IPS-20b (cell line): Measurements from ENCODE around the gene CXCL6.

Experiments used
- H3K27ac ChIP-seq: one replicate; pipeline ENCODE4 v1.5.1; 2013; ENCODE audit warnings: low read length
- H3K27me3 ChIP-seq: 2 replicates; pipeline ENCODE4 v1.6.1; 2013; ENCODE audit warnings: mild to moderate bottlenecking, low read length, inconsistent platforms; ENCODE audit not compliant: insufficient read depth
- H3K36me3 ChIP-seq: 2 replicates; pipeline ENCODE4 v1.6.1; 2013; ENCODE audit warnings: low read depth, mild to moderate bottlenecking, inconsistent platforms, low read length, moderate library complexity; ENCODE audit not compliant: insufficient read depth
- H3K4me1 ChIP-seq: 2 replicates; pipeline ENCODE4 v1.6.1; 2013; ENCODE audit warnings: mild to moderate bottlenecking, control low read depth, inconsistent platforms, low read length, moderate library complexity; ENCODE audit not compliant: insufficient read depth
- H3K4me3 ChIP-seq: 2 replicates; pipeline ENCODE4 v1.5.1; 2013; ENCODE audit warnings: mild to moderate bottlenecking, low read length, inconsistent platforms
- H3K9ac ChIP-seq: 2 replicates; pipeline ENCODE4 v1.6.1; 2013; ENCODE audit warnings: low read depth, mild to moderate bottlenecking, inconsistent platforms, low read length, moderate library complexity
- H3K9me3 ChIP-seq: 2 replicates; pipeline ENCODE4 v1.6.1; 2013; ENCODE audit warnings: mild to moderate bottlenecking, low read depth, low read length, inconsistent platforms; ENCODE audit not compliant: insufficient read depth

Gene CXCL6

GRCh38 chr4:73844345-73844744, 7.9 kb downstream of the CXCL6 start:
- Histone ChIP-seq H3K4me1 (no peaks in the 10 kb centered on the region), H3K9ac (no peak overlapping the region), H3K27ac (no peak overlapping the region), H3K4me3 (no peak overlapping the region), H3K27me3 (no peaks in the 10 kb centered on the region), H3K36me3 (no peaks in the 10 kb centered on the region), H3K9me3 (no peaks in the 10 kb centered on the region)

- H3K9ac ChIP-seq, result no peak overlapping the region
- no peaks in the 10 kb centered on the region for H3K36me3 ChIP-seq
- no peaks in the 10 kb centered on the region for H3K9me3 ChIP-seq
- H3K4me3 ChIP-seq, result no peak overlapping the region
- H3K27me3 ChIP-seq, result no peaks in the 10 kb centered on the region
- H3K27ac ChIP-seq, result no peak overlapping the region
- no peaks in the 10 kb centered on the region; the same call in 1 of the 2 replicates for H3K4me1 ChIP-seq
These were observed 8.3 kb downstream of the CXCL6 start for GRCh38 chr4:73844806-73845205.

GRCh38 chr4:73847526-73848182, 11.2 kb downstream of the CXCL6 start:
- no peak overlapping the region for H3K4me3 ChIP-seq
- no peaks in the 10 kb centered on the region for H3K9me3 ChIP-seq
- no peaks in the 10 kb centered on the region for H3K36me3 ChIP-seq
- no peak overlapping the region for H3K27ac ChIP-seq
- H3K4me1 ChIP-seq, result no peaks in the 10 kb centered on the region; the same call in 1 of the 2 replicates
- no peaks in the 10 kb centered on the region for H3K27me3 ChIP-seq
- no peak overlapping the region for H3K9ac ChIP-seq

- H3K36me3 ChIP-seq, result no peaks in the 10 kb centered on the region
- no peak overlapping the region for H3K4me3 ChIP-seq
- H3K9me3 ChIP-seq, result no peaks in the 10 kb centered on the region
- H3K9ac ChIP-seq, result no peak overlapping the region
- no peaks in the 10 kb centered on the region; the same call in 1 of the 2 replicates for H3K27me3 ChIP-seq
- H3K4me1 ChIP-seq, result no peaks in the 10 kb centered on the region; the same call in 1 of the 2 replicates
- no peak overlapping the region for H3K27ac ChIP-seq
These were observed 11.8 kb downstream of the CXCL6 start for GRCh38 chr4:73848183-73848777.

DNA sequence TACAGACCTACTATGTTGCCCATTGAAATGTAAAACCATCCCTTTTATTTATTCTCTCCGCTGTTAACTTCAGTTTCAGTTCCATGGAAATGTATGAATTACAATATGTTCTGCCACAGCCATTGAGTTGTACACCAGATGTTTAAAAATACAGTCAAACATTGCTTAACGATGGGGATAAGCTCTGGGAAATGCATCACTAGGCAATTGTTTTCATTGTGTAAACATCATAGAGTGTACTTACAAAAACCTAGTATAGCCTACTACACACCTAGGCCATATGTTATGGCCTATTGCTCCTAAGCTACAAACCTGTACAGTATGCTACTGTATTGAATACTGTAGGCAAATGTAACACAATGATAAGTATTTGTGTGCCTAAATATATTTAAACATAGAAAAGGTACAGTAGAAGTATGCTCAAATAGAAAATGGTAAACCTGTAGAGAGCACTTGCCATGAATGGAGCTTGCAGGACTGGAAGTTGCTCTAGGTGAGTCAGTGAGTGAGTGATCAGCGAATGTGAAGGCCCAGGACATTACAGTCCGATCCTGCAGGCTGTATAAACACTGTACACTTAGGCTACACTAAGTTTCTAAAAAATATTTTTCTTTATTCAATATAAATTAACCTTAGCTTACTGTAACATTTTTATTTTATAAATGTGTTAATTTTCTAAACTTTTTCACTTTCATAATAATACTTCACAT, 13.9 kb downstream of the CXCL6 start:
- H3K36me3 ChIP-seq, result no peaks in the 10 kb centered on the region
- H3K4me1 ChIP-seq, result no peaks in the 10 kb centered on the region; the same call in 1 of the 2 replicates

DNA sequence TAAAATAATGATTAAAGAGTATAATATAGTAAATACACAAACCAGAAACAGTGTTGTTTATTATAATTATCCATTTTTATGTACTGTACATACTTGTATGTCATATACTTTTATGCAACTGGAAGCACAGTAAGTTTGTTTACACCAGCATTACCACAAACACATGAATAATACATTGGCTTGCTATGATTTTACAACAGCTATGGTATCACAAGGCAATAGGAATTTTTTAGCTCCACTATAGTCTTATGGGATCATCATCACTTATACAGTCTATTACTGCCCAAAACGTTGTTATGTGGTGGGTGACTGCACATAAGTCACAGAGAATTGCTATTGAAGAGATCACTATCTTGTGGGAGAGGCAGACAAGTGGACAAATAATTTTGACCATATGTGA, 14.8 kb downstream of the CXCL6 start:
- H3K27ac ChIP-seq, result no peak overlapping the region
- no peak overlapping the region for H3K4me3 ChIP-seq
- H3K9me3 ChIP-seq, result no peaks in the 10 kb centered on the region
- no peaks in the 10 kb centered on the region; the same call in 1 of the 2 replicates for H3K4me1 ChIP-seq
- H3K36me3 ChIP-seq, result no peaks in the 10 kb centered on the region
- no peak overlapping the region for H3K9ac ChIP-seq
- H3K27me3 ChIP-seq, result no peaks in the 10 kb centered on the region; the same call in 1 of the 2 replicates

More for the DNA sequence above, 13.9 kb downstream of the CXCL6 start:
- Histone ChIP-seq H3K4me3 (no peak overlapping the region), H3K9ac (no peak overlapping the region), H3K9me3 (no peaks in the 10 kb centered on the region), H3K27me3 (no peaks in the 10 kb centered on the region; the same call in 1 of the 2 replicates), H3K27ac (no peak overlapping the region)

GRCh38 chr4:73852771-73853170, 16.3 kb downstream of the CXCL6 start:
- H3K27ac ChIP-seq, result no peak overlapping the region
- H3K4me1 ChIP-seq, result no peaks in the 10 kb centered on the region; the same call in 1 of the 2 replicates
- H3K4me3 ChIP-seq, result no peak overlapping the region
- no peaks in the 10 kb centered on the region for H3K9me3 ChIP-seq
- H3K36me3 ChIP-seq, result no peaks in the 10 kb centered on the region
- H3K9ac ChIP-seq, result no peak overlapping the region
- no peaks in the 10 kb centered on the region; the same call in 1 of the 2 replicates for H3K27me3 ChIP-seq

DNA sequence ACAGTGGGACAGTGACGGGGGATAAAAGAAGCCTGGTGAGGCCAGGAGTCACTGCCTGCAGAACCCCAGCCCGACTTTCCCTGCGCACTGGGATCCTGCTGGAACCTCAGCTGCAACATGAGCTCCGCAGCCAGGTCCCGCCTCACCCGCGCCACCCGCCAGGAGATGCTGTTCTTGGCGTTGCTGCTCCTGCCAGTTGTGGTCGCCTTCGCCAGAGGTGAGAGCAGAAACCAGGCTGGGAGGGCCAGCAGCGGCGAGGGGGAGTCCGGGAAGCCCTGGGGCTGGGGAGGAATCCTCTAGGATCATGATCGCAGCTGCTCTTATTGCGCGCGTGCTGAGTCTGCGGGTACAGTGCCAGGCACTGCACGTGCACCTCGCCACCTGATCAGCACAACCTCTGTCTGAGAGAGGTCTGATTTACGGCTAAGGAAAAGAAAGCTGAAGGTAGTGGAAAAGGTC, 16.8 kb downstream of the CXCL6 start, which contains the start of gene PF4V1:
Gene PF4V1 (plus strand): TSS at position 51 of the 459 bp plus-strand sequence. CDS start 67 bp downstream, at position 118.
- no peaks in the 10 kb centered on the region; the same call in 1 of the 2 replicates for H3K4me1 ChIP-seq
- H3K9me3 ChIP-seq, result no peaks in the 10 kb centered on the region
- H3K27me3 ChIP-seq, result no peaks in the 10 kb centered on the region; the same call in 1 of the 2 replicates
- H3K9ac ChIP-seq, result no peak within 1 kb of the TSS
- no peak within 1 kb of the TSS for H3K4me3 ChIP-seq
- no peaks in the 10 kb centered on the region for H3K36me3 ChIP-seq
- no peak within 1 kb of the TSS for H3K27ac ChIP-seq

DNA sequence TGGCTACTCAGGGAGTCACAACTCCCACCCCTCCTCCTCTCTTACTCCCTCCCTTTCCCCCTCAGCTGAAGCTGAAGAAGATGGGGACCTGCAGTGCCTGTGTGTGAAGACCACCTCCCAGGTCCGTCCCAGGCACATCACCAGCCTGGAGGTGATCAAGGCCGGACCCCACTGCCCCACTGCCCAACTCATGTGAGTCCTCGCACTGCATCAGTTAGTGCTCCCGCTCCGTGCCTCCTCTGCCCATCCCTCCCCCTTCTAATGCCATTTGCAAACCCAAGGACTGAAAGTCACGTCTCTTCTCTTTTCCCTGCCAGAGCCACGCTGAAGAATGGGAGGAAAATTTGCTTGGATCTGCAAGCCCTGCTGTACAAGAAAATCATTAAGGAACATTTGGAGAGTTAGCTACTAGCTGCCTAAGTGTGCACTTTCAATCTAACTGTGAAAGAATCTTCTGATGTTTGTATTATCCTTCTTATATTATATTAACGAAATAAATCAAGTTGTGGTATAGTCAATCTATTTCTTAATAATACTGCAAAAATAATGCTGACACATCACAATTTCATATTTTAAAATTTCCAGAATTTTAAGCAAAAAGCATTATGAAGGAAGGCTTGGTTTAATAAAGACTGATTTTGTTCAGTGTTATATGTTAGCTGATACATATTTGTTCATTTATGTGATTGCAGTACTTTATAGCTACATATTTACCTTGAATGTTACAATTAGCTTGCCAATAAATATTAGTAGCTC, 17.4 kb downstream of the CXCL6 start:
- Histone ChIP-seq H3K36me3 (no peaks in the 10 kb centered on the region), H3K9ac (no peak overlapping the region), H3K9me3 (no peaks in the 10 kb centered on the region), H3K4me1 (no peaks in the 10 kb centered on the region; the same call in 1 of the 2 replicates), H3K27me3 (no peaks in the 10 kb centered on the region; the same call in 1 of the 2 replicates), H3K27ac (no peak overlapping the region), H3K4me3 (no peak overlapping the region)

DNA sequence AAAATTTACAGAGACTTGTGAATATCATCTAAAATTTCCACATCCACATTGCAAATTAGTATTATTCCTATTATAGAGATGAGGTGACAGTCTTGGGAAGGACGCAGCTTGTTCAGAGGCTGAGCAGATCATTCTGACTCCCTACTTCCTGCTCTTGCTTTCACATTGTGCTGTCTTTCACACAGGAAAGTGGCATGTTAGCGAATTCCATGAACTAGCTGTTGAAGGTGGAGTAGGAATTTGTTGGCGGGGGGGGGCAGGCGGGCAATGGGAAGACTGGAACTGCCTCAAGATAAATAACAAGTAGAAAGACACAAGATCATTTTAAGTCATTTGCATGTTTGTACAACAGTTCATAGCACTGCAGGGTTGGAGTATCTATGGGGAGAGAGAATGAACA, 18.9 kb downstream of the CXCL6 start:
- H3K27ac ChIP-seq, result no peak overlapping the region
- no peaks in the 10 kb centered on the region for H3K36me3 ChIP-seq
- no peaks in the 10 kb centered on the region for H3K9me3 ChIP-seq
- no peaks in the 10 kb centered on the region; the same call in 1 of the 2 replicates for H3K27me3 ChIP-seq
- no peaks in the 10 kb centered on the region; the same call in 1 of the 2 replicates for H3K4me1 ChIP-seq
- H3K4me3 ChIP-seq, result no peak overlapping the region
- H3K9ac ChIP-seq, result no peak overlapping the region

DNA sequence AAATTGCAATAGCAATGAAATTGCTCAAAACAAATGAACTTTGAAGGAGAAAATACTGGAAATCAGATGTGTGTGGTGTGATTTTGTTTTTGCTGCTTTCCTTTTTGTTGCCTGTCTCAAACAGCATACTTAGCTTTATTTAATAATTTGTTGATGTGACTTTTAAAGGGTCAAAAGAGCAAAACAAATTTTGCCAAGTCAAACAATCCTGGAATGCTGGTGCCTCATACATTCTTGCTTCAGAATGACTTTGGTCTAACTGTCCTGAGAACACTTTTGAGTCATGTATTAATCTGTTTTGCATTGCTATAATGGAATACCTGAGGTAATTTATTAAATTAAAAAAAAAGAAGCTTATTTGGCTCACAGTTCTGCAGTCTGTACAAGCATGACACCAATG, 20.0 kb downstream of the CXCL6 start:
- Histone ChIP-seq H3K27me3 (no peaks in the 10 kb centered on the region; the same call in 1 of the 2 replicates), H3K4me3 (no peak overlapping the region), H3K4me1 (no peaks in the 10 kb centered on the region), H3K36me3 (no peaks in the 10 kb centered on the region), H3K27ac (no peak overlapping the region), H3K9ac (no peak overlapping the region), H3K9me3 (no peaks in the 10 kb centered on the region)
